ENCODE data around the gene PSTPIP1.

- no peak for TF ChIP-seq RFX5 (IDR thresholded peaks at IDR 0.05; ENCODE audit: borderline replicate concordance, low read depth, low read length)
- no peak for TF ChIP-seq ZNF274 (IDR thresholded peaks at IDR 0.05; ENCODE audit: borderline replicate concordance, extremely low read depth, low read length)
These were observed 75.2 kb downstream of the PSTPIP1 start for GRCh38 chr15:77070180-77070494.
